ENCODE data around the gene PDK3.

Gene PDK3

DNA sequence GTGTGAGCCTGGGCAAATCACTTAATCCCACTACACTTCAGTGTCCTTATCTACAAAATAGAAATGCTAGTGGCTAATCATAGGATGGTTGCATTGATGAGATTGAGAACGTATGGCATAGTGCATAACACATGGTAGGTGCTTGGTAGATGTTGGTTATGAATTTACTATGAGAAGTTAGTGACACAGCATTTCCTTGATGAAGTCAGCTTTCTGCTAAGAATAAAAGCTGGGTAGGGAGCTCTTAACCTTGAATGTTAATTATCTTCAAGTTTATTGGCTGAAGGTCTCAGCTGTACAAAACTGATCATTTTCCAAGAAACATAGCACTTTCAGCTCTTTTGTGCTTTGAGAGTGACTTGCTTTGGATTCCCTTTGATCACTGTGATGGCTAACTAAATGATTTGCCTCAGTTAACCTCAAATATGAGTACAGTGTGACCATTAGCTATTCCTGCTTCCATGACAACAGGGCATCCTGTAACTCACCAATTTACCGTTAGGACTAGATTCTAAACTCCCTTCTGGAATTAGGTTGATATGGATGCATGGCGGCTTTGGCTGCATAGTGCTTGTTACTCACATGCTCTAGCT is 17.8 kb downstream of the PDK3 start:
- no peak for DNase-seq (ENCODE audit: low read depth, low spot score)

DNA sequence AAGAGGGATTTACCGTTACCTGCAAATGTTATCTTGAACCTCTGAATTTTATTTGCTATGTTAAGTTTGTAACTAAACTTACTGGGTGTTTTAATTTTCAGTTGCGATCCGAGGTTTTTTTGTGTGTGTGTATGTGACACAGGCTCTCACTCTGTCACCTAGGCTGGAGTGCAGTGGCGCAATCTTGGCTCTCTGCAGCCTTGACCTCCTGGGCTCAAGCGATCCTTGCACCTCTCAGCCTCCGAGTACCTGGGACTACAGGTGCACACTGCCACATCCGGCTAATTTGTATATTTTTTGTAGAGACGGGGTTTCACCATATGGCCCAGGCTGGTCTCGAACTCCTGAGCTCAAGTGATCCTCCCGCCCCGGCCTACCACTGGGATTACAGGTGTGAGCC is 18.5 kb downstream of the PDK3 start:
- DNase-seq (ENCODE audit: low read depth, low spot score) = no peak

DNA sequence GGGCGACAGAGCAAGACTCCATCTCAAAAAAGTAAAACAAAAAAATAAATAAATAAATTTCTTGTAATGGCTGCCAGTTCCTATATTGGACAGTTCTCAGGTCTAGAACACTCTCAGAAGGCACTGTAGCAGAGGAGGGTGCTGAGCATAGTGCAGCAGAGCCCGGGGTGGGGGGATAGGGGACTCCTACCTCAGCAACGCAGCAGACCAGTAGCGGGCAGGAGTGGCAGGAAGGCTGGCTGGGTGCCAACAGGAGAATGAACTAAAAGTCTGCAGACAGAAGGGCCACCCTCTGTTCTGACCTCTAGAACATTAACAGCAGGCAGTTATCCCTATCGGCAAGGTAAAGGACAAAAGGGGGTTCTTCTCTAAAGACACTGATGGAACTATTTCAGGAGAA is 20.2 kb downstream of the PDK3 start:
- DNase-seq (ENCODE audit: low read depth, low spot score) = no peak

DNA sequence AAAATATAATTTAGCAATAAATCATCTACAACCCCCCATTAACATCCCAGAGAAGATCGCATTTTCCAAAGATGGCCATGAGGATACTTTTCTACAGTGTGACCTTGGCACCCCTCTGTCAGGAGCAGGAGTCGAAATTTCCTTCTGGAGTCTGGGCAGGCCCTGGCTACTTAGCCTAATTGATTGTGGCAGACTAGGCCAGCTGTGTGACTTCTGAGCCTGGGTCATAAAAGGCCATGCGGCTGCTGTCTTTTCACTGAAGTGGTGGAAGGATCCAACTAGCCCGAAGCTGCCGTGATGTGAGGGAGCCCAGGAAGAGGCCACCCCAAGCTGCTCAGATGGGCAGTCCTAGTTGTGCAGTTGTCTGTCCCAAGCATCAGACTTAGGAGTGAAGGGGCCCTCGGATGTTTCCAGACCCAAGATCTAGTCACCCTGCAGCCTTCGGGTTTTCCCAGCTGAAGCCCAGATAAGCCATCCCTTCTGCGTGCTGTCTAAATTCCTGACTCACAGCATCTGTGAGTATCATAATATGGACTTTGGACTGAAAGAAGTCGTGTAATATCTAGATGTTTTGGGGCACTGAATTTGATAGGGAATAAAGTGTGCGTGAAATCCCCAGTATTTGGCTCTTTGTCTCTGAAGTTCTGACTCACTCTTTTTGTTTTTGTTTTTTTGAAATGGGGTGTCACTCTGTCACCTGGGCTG is 21.0 kb downstream of the PDK3 start:
- DNase-seq (ENCODE audit: low read depth, low spot score) = no peak

DNA sequence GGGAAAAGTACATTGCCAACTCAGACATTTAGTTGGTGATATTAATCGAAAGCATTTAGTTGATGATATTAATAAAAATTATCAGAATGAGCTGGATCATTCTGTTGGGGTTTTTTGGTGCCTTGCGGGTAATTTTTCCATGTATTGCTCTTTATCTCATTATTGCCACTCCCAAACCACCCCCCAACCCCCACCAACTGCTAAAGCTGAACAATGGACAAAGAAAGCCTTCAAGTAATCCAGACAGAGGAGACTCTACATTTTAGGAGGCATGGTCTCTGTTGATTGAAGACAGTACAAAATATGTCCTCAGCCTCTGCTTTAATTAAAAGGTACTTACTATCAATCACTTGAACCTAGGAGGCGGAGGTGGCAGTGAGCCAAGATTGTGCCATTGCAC is 22.5 kb downstream of the PDK3 start:
- DNase-seq (ENCODE audit: low read depth, low spot score) = no peak

DNA sequence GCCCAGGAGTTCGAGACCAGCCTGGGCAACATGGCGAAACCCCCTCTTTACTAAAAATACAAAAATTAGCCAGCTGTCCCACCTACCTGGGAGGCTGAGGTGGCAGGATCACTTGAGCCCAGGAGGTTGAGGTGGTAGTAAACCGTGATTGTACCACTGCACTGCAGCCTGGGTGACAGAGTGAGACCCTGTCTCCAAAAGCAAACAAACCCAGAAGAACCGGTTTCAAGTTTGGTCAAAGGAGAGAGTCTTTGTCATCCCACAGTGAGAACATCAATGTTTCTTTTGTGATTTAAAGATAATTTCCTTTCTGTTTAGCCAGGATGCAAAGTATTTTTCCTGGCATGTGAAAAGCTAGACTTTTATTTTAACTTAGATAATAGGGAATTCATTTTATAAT is 26.7 kb downstream of the PDK3 start:
- peak; percentile 58 for DNase-seq (ENCODE audit: low read depth, low spot score)

DNA sequence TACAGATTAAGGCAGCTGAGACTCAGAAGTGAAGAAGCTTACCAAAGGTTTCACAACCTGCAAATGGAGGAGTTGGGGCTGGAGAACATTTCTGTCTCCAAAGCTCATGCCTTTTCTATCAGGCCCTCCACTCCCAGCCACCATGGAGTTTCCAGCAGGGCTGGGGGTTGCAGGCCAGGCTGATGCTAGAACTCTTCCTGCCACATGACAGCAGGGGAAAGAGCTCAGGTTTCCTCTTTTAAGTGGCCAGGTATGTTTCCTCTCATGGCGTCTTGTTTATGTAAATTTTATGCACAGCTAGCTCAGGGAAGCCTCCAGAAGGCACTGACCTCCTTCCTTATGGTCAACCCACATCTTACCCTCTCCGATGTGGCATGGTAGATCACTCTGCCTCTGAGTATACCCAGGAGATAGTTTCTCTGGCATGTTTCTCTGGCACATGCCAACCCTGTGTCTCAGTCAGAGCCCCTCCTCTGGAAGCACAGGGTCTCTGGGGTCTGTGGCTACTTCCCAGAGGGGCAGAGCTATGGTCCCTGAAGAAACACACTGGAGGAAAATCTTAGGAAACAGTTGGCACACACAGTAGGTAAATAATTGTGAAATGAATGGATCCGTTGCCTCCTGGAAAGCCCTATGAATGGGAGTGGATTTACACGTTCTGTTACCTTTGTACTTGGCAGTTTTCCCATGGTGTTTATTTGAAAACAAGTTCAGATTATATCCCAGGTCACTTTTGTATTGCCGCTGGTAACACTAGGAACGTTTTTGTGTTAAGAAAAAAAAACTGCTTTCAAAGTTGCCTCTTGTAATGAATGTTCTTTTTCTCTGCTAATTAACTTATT is 28.9 kb downstream of the PDK3 start:
- peak; percentile 31 for DNase-seq (ENCODE audit: low read depth, low spot score)

DNA sequence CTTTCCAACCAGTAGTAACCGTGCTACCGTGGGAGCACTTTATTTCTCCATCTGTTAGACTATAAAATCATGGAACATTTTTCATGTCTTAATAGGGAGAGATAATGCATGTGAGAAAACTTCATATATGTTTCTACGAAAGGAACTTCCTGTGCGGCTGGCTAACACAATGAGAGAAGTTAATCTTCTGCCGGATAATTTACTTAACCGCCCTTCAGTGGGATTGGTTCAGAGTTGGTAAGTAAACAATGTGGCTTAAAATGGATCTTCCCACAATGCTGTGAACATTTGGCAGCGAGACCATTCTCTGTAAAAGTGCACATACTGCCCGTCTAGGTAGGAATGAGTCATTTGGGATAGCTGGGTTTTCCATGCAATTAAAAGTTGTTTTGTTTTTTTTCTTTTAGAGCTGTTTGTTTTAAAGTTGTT is 29.6 kb downstream of the PDK3 start:
- no peak for DNase-seq (ENCODE audit: low read depth, low spot score)

DNA sequence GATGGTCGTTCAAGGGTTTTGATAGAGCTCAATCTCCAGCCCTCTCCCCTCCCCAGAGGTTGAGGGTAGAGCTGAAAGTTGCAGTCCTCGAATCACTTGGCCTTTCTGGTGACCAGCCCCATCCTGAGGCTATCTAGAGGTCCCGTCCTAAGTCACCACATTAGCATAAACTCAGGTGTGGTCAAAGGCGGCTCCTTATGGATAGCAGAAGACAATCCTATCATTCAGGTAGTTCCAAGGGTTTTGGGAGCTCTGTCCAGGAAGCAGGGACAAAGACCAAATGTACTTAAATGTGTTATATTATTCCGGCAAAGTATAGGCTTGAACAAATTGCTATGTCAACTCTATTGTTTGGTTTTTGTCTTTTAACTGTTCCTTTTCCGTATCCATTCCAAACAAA is 30.6 kb downstream of the PDK3 start:
- peak; percentile 44 for DNase-seq (ENCODE audit: low read depth, low spot score)

DNA sequence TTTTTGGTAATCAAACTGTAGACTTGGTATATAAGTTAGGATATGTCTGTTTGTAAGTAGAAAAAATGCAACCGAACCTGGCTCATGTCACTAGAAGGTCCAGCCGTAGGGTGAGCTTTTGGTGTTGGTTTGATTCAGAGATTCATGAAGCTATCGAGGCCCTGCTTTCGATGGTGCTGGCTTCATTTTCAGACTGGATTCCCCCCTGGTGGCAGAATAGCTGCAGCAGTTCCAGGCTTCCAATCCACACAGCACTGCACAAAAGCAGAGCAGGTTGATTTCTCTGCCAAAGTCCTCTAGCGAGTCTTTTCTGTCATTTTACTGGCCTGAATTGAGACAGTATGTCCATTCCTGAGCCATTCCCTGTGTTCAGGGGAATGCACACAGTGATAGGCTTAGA is 33.1 kb downstream of the PDK3 start:
- peak; percentile 44 for DNase-seq (ENCODE audit: low read depth, low spot score)

DNA sequence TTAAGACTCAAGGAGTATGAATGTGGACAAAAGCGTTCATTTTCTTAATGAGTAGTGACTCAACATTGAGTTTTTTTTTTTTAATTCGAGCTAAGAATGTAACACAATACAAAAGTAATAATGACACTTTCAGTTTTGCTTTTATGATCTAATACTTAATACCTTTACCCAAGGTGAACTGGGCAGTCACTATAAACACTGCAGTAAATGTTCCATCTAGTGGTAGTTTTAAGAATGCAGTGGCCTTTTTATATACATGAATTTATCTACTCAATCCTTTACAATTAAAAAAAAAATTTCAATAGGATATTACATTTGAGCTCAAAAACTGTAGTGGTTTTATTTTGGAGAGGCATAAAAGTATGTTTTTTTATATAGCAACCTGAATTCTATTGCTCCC is 33.9 kb downstream of the PDK3 start:
- no peak for DNase-seq (ENCODE audit: low read depth, low spot score)

DNA sequence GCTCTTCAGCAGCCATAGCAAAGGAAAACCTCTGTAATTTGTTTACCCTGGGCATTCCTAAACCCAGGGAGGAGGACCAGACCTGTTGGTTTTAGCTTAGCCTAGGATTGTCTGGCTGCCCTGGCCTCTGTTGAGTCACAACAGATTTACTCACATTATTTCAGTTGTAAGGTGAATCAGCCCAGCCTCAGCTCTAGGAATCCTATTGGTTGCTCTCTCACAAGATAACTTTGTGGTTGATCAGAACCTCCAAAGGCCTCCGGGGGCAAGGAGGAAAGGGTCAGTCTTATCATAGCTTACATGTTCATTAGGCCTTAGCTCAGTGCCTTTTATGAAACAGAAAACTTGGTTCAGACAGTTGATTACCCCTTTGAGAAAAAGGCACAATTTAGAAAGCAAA is 41.0 kb downstream of the PDK3 start:
- DNase-seq (ENCODE audit: low read depth, low spot score) = peak; percentile 40

DNA sequence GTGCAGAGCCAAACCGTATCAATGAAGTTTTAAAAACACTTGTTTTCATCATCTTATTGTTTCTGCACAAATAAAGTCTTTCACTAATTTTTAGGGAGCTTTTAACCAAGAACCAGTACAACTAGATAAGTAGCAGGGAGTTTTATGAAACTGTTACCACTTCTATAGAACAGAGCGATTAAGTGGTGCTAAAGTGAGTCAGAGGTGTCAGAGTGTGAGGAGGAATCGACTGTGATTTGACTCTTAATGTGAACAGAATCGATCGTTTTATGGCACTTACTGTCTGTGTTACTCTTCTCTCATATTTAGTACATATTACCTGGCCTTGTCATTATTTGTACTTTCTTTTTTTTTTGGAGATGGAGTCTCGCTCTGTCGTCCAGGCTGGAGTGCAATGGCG is 43.3 kb downstream of the PDK3 start:
- DNase-seq (ENCODE audit: low read depth, low spot score) = no peak

DNA sequence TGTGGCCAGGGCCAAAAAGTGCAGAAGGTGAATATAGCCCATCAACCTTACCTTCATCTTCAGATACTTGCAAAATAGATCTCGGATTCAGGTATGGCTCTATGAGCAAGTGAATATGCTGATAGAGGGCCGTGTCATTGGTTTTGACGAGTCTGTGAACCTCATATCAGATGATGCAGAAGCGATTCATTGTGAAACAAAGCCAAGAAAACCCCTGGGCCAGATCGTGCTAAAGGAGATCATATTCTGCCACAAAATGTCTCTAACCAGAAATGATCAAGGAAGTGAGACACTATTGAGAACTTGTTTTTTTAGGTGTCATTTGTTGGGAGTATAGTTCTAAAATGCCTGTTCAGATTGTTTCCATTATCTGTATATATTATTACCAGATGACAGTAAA is 48.3 kb downstream of the PDK3 start:
- DNase-seq (ENCODE audit: low read depth, low spot score) = no peak

DNA sequence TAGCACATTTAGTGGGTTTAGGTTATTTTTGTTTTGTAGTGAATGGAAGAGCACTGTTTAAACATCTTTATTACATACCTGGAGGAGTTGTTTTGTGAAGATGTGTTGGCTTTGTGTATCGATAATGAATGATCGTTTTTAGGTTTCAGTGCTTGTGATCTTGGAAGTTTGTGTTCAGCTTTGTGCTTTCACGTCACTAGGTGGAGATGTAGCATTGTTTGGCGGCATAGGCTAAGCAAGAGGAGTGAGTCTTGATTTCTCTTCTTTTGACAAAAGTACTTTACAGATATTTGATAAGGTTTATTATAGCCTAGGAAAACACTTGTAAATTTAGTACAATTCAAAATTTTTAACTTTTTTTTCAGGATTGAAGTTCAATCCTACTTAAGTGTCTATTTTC is 50.4 kb downstream of the PDK3 start:
- DNase-seq (ENCODE audit: low read depth, low spot score) = no peak

DNA sequence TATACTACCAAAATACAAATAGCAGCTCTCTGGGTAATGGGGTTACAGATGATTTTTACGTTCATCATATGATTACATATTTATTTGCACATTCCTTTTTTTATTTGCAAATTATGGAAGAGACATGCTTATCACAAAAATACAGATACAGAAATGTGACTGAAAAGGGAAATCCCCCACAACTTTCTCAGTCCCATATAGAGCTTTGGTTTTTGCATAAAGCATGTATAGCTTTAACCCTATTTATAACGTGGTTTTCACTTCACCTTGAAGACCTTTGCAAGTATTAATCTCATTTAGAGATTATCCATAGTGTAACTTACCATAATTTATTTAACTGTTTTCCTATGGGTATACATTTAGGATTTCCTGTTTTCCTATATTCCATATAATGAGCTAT is 55.4 kb downstream of the PDK3 start:
- no peak for DNase-seq (ENCODE audit: low read depth, low spot score)

DNA sequence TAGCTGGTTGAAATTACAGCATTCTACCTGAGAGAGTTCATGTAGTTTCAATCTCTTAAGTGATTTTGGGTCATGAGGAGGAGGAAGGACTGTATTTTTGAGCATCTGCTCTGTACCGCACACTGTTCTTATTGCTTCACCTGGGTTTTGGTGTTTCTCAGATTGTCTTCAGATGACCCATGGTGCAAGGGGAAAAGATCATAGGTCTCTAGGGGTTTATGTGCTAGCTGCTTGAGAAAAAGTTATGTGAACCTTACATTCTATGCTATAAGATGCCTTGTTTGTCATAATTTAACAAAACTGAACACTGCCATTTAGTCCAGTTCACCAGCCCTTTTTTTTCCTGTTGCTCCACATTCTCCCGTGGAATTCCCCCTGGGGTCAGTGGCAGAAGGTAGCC is 60.4 kb downstream of the PDK3 start:
- no peak for DNase-seq (ENCODE audit: low read depth, low spot score)

DNA sequence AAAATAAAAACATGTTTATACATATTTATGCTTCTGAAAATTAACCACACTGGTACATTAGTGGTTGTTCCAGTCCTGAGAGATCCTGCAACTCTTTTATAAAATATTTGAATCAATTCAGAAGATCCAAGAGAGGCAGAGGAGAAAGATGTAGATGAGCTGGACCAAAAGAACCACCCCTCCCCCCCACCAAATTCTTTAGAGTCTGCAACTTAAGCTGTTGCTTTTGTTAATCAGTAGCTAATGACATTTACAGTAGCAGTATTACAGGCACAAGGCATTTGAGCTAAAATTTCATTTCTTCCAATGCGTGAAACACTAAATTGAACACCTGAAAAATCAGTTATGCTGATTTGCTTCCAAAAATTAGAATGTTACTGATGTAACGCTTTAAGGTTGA is 61.5 kb downstream of the PDK3 start:
- no peak for DNase-seq (ENCODE audit: low read depth, low spot score)

DNA sequence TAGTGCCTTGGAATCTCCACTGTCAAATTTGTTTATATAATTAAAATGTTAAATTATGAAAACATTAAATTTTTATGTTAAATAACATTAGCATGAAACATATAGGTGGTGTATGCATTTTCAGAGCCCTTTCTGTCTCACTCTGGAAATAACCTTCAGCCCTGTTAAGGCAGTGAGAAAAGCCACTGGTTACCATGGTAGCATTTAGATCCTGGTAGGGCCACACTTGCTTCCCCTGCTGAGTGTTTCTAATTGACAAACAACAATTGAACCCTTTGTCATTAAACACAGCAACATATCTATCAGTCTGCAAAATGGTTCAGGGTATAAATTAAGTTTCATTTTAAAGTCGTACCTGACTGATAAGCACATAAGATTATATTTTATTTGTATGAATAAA is 63.5 kb downstream of the PDK3 start:
- no peak for DNase-seq (ENCODE audit: low read depth, low spot score)

DNA sequence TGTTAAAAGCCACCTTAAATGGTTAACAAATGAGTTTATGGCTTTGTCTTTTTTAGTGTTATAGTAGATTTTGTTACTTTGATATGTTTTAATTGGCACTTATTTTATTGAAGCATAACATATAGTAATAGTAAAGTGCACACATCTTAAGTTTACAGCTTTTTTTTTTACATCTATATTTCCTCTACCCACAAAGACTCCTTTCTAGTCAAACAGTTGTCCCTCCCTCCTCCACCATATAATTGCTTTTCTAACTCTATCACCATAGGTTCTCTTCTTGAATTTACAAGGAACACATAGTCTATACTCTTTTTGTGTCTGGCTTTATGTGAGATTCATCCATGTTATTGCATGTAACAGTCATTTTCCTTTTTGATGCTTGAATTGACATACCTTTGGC is 71.5 kb downstream of the PDK3 start:
- no peak for DNase-seq (ENCODE audit: low read depth, low spot score)

DNA sequence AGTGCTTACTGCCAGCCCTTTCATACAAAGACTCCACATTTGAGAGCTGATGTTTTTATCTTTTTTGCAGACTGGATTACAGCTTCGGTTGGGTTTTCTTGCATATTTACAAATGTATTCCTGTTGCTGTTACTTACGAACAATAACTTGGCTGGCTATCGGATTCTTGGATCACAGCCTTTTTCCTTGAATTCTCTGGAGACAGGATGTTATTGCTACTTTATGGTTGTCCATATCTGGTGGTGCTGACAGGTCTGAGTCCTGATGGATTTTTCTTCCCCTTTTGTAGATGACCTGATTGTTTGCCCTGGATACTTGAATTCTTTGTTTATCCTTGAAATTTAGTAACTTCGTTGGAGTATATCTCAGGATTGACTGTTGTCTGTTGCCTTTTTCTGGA is 77.7 kb downstream of the PDK3 start:
- DNase-seq (ENCODE audit: low read depth, low spot score) = no peak

DNA sequence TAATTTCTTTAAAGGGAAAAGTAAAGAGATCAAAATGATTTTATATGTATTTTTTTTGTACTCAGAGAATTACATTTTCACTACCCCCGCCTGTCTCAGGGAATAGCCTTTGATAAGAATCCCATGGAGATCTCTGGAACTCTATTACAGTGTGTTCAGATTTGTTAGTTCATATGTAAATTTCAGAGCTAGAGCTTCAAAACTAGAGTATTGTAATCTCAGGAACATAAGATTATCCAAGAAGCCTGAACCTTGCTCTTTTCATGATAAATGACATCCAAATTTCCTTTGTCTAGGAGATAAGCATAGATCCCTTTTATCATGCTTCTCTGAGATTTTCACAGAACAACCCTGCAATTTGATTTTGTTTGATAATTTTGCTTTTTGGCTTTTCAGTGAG is 82.9 kb downstream of the PDK3 start:
- DNase-seq (ENCODE audit: low read depth, low spot score) = no peak

DNA sequence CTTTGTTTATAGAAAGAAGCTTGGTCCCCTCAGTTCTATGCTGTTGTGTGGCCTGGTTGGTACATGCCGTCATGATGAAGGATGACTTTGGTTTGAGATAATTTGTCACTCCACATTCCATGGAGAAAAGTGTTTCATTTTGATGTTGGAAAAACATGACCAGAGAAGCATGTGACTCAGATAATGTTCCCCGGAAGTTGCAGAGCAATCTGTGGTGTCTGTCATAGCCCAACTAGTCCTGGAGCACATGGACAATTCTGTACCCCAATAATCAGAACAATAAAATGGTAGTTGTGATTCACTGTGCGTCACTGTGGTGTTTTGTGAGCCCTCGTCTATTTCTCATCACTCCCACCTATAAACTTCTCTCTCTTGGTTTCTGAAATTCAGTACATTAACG is 85.1 kb downstream of the PDK3 start:
- DNase-seq (ENCODE audit: low read depth, low spot score) = no peak
